GM12878 (cell line): ENCODE results near the gene WDR18. TPM values are rescaled to one million over a fixed set of nuclear protein-coding genes. Genes with fewer than 3 reads are reported as not detected.

ENCODE experiments used
- ATAC-seq: fragments of 200-7000 bp; cut with Tn5 transposase; 3 replicates; pipeline ENCODE4 v1.9.1; 2020; ENCODE audit warnings: mild to moderate bottlenecking, moderate library complexity
- BruUV-seq: library from RNA; stranded (reverse); fragments of 400-500 nt; replicated peaks from 2 replicates; lab custom pipeline; 2021; lab: Mats Ljungman, UMichigan
- CTCF ChIA-PET: fragments of 300-600 bp; sonication (Branson Sonifier 250); formaldehyde crosslinking; extraction: SDS; loops from one replicate; lab custom pipeline; 2021; ENCODE audit warnings: inconsistent platforms; lab: Yijun Ruan, JAX
- POLR2A ChIA-PET: fragments of 350-600 bp; formaldehyde crosslinking; extraction: SDS; loops from one replicate; lab custom pipeline; 2021; ENCODE audit warnings: inconsistent platforms; lab: Charles Lee
- RAD21 ChIA-PET: fragments of 300-600 bp; sonication (Branson Sonifier 250); formaldehyde crosslinking; loops from one replicate; lab custom pipeline; 2023; ENCODE audit warnings: antibody characterized with exemption; ENCODE audit not compliant: unreplicated experiment; lab: Charles Lee
- SMC1A ChIA-PET: fragments of 300-600 bp; sonication (Branson Sonifier 250); formaldehyde crosslinking; loops from one replicate; lab custom pipeline; 2023; ENCODE audit not compliant: unreplicated experiment, uncharacterized antibody; lab: Charles Lee
- DNase-seq: peaks from one replicate; pipeline ENCODE4 v3.0.0-alpha.2; 2011; ENCODE audit warnings: low read depth, low spot score
- FAIRE-seq: peaks from 3 replicates; lab custom pipeline; 2011; peaks lifted over from hg19 to GRCh38; lab: Jason Lieb, UNC
- H2AFZ ChIP-seq: 2 replicates; pipeline ENCODE4 v1.6.0; 2011; ENCODE audit warnings: low read depth, low read length, control low read depth; ENCODE audit not compliant: control insufficient read depth
- H3K27ac ChIP-seq: 2 replicates; pipeline ENCODE4 v1.5.1; 2011; ENCODE audit warnings: control low read depth; ENCODE audit not compliant: control insufficient read depth, insufficient read depth
- H3K27me3 ChIP-seq, 2 experiments: replicated peaks in 1 of 2; 2 replicates each; pipeline versions ENCODE4 v1.6.0 to v1.6.1; 2011; ENCODE audit warnings: low read length in 1 of 2; ENCODE audit not compliant: control insufficient read depth in 2 of 2, insufficient read depth in 2 of 2
- H3K36me3 ChIP-seq, 2 experiments: 2 replicates each; pipeline ENCODE4 v1.5.1; 2011; ENCODE audit warnings: low read length in 1 of 2; ENCODE audit not compliant: control insufficient read depth in 2 of 2, insufficient read depth in 2 of 2
- H3K4me1 ChIP-seq: 2 replicates; pipeline ENCODE4 v1.6.1; 2011; ENCODE audit warnings: mild to moderate bottlenecking, low read length, moderate library complexity, mixed read lengths; ENCODE audit not compliant: control insufficient read depth, insufficient read depth
- H3K4me2 ChIP-seq: 2 replicates; pipeline ENCODE4 v1.6.0; 2011; ENCODE audit warnings: control low read depth; ENCODE audit not compliant: control insufficient read depth, insufficient read depth
- H3K4me3 ChIP-seq: fragments of 200-600 bp; sonication (generic); 2 replicates; pipeline ENCODE4 v1.5.1; 2016
- H3K79me2 ChIP-seq: 2 replicates; pipeline ENCODE4 v1.6.0; 2011; ENCODE audit warnings: low read length; ENCODE audit not compliant: control insufficient read depth, insufficient read depth
- H3K9ac ChIP-seq: 2 replicates; pipeline ENCODE4 v1.8.0; 2011; ENCODE audit warnings: low read length, control low read depth, mixed read lengths; ENCODE audit not compliant: control insufficient read depth, insufficient read depth
- H3K9me3 ChIP-seq: replicated peaks from 3 replicates; pipeline ENCODE4 v1.5.1; 2011; ENCODE audit warnings: mild to moderate bottlenecking, low read length; ENCODE audit not compliant: control insufficient read depth, insufficient read depth
- H4K20me1 ChIP-seq: 2 replicates; pipeline ENCODE4 v1.6.0; 2011; ENCODE audit not compliant: control insufficient read depth, insufficient read depth
- CREM ChIP-seq: IDR thresholded peaks from 2 replicates; pipeline ENCODE4 v1.6.1; 2014; ENCODE audit warnings: antibody characterized with exemption, low read depth
- KDM1A ChIP-seq: fragments of 200-600 bp; sonication (generic); IDR thresholded peaks from 2 replicates; pipeline ENCODE4 v1.6.1; 2016; ENCODE audit warnings: borderline replicate concordance
- MEF2A ChIP-seq: IDR thresholded peaks from 2 replicates; pipeline ENCODE4 v1.6.1; 2011; ENCODE audit warnings: low read depth, mild to moderate bottlenecking, low read length, moderate library complexity; ENCODE audit not compliant: insufficient read depth
- MTA3 ChIP-seq: IDR thresholded peaks from 2 replicates; pipeline ENCODE4 v1.6.1; 2012; ENCODE audit warnings: low read length, inconsistent platforms, borderline replicate concordance
- POLR2A ChIP-seq: IDR thresholded peaks from 2 replicates; pipeline ENCODE4 v1.6.1; 2011; ENCODE audit warnings: low read depth, mild to moderate bottlenecking, low read length
- REST ChIP-seq: IDR thresholded peaks from 2 replicates; pipeline ENCODE4 v1.6.1; 2012; ENCODE audit warnings: mild to moderate bottlenecking, low read depth, low read length
- SIX5 ChIP-seq: IDR thresholded peaks from 2 replicates; pipeline ENCODE4 v1.6.1; 2011; ENCODE audit warnings: mild to moderate bottlenecking, low read depth, low read length, moderate library complexity; ENCODE audit not compliant: severe bottlenecking
- SRF ChIP-seq, 2 experiments: IDR thresholded peaks; 2 replicates each; pipeline ENCODE4 v1.6.1; 2011; ENCODE audit warnings: low read depth in 2 of 2, low read length in 2 of 2, mild to moderate bottlenecking in 1 of 2, moderate library complexity in 1 of 2
- ZNF274 ChIP-seq: IDR thresholded peaks from one replicate; pipeline ENCODE4 v1.8.0; 2011; ENCODE audit not compliant: insufficient read length, insufficient read depth
- WGBS: methylation state at CpG from one replicate; pipeline ENCODE4 v1.1.6; 2016; ENCODE audit warnings: low lambda C conversion rate; ENCODE audit not compliant: insufficient replicate concordance, insufficient coverage; ENCODE audit errors: missing lambda C conversion rate; 5-methylcytosine and 5-hydroxymethylcytosine counted together
- in situ Hi-C: fragments of 300-500 bp; cut with MboI; formaldehyde crosslinking; loops from 9 replicates; pipeline ENCODE4 v1.14.3; 2018; ENCODE audit warnings: mixed read lengths
- intact Hi-C: fragments of 100-400 bp; cut with micrococcal nuclease; formaldehyde crosslinking; loops from one replicate; pipeline ENCODE4 v1.14.2; 2022; ENCODE audit not compliant: unreplicated experiment
- polyA plus RNA-seq, 11 experiments: library from polyadenylated mRNA; depleted of rRNA in 4 of 11; unstranded in 6 of 11; stranded (reverse) in 5 of 11; fragments of >200 nt; fragmentation: Nextera tagmentation in 4 of 11; fragmentation: Illumina TruSeq in 1 of 11; extraction: Ambion mirVana in 4 of 11; extraction: Trizol in 1 of 11; gene quantifications; 1 replicate in 1 of 11; 2 replicates in 10 of 11; pipeline versions ENCODE4 v1.2.1 to v1.2.3, GENCODE V29; 2011 to 2016; ENCODE audit warnings: inconsistent platforms in 2 of 11, missing spikeins in 2 of 11, low read depth in 1 of 11
- total RNA-seq, 4 experiments: library from RNA; depleted of rRNA in 3 of 4; stranded (reverse); fragments of >200 nt in 3 of 4; fragmentation: Illumina TruSeq in 1 of 4; extraction: Trizol in 1 of 4; gene quantifications; 2 replicates each; pipeline versions ENCODE4 v1.2.1 to v1.2.3, GENCODE V29; 2013 to 2021
- TF ChIP-seq, protein P1 (sequence below): fragments of 150-350 bp; IDR thresholded peaks from 2 replicates; pipeline ENCODE4 v1.6.1; 2014; ENCODE audit warnings: mild to moderate bottlenecking, low read depth, low read length

Gene WDR18
- total and polyA plus RNA-seq, 10 of the 15 experiments (the other 5 are each of a cell fraction or from before 2014, with no cell fraction given): 3.0 to 206 (median 62.3) TPM

- WGBS: 93% methylated on average over 36 of the region's 36 CpGs
- H3K9me3 ChIP-seq: no peaks in the 10 kb centered on the region; the same call in 2 of the 3 replicates
- H3K4me1 ChIP-seq: peaks cover 14% of the 10 kb centered on the region
- H2AFZ ChIP-seq: no peak overlapping the region
- no peak overlapping the region for H3K4me3 ChIP-seq
- no peak overlapping the region for H3K27ac ChIP-seq
- intact Hi-C loops: no loop called here
- in situ Hi-C loops: no loop called here
- DNase-seq: no peak
- no peaks in the 10 kb centered on the region for H3K27me3 ChIP-seq
- ChIA-PET POLR2A (no interaction called here), SMC1A (no interaction called here), RAD21 (no interaction called here), CTCF (interaction anchor here (0.8 kb wide), 1 partner anchor 10 kb away, joined by 3 read pairs; no protein-coding TSS in a partner anchor)
- peaks cover 3% of the 10 kb centered on the region; the same call in 1 of the 2 replicates for H4K20me1 ChIP-seq
- peaks cover 19% of the 10 kb centered on the region for H3K79me2 ChIP-seq
- H3K36me3 ChIP-seq: peaks cover 11 to 42% of the 10 kb centered on the region in 2 experiments
- H3K9ac ChIP-seq: no peak overlapping the region
- no peak for FAIRE-seq
- no peak overlapping the region for H3K4me2 ChIP-seq
- no TSS peak for BruUV-seq
- TF ChIP-seq POLR2A (0 out of 2 replicates have a peak, but pooled peaks have one; percentile 17), ZNF274 (no peak)
- no peak for ATAC-seq
These were observed 24.9 kb upstream of the WDR18 start for GRCh38 chr19:958967-959855.

DNA sequence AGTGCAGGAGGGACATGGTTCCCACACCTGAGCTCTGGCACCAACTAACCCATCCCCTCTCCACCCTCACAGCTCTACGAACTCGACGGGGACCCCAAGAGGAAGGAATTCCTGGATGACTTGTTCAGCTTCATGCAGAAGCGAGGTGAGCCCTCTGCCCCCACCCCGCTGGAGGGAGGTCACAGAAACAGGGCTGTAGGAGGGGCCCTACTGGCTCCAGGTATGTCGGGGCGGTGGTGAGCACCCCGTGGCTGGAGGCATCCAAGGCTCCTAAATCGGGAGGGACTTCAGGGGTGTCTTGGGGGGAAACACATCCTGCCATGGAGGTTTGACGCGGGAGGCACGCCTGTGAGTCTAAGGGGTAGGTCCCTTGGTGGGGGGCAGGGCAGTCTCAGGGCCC is 24.1 kb upstream of the WDR18 start:
- no peak overlapping the region for H3K27ac ChIP-seq
- CTCF ChIA-PET: interaction anchor here (0.8 kb wide), 1 partner anchor 9 kb away, joined by 3 read pairs; no protein-coding TSS in a partner anchor
- in situ Hi-C loops: no loop called here
- TF ChIP-seq SRF (IDR thresholded peaks at IDR 0.05; ENCODE audit: low read depth in 2 of 2, low read length in 2 of 2) (no peak), REST (no peak), KDM1A (no peak), SIX5 (no peak), CREM (no peak), MTA3 (no peak), MEF2A (no peak)
- TF ChIP-seq, protein P1, sequence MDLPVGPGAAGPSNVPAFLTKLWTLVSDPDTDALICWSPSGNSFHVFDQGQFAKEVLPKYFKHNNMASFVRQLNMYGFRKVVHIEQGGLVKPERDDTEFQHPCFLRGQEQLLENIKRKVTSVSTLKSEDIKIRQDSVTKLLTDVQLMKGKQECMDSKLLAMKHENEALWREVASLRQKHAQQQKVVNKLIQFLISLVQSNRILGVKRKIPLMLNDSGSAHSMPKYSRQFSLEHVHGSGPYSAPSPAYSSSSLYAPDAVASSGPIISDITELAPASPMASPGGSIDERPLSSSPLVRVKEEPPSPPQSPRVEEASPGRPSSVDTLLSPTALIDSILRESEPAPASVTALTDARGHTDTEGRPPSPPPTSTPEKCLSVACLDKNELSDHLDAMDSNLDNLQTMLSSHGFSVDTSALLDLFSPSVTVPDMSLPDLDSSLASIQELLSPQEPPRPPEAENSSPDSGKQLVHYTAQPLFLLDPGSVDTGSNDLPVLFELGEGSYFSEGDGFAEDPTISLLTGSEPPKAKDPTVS: no peak
- TF ChIP-seq, all 136 proteins: peak for 0
- ATAC-seq (no peak), FAIRE-seq (no peak), DNase-seq (no peak)
- Histone ChIP-seq H3K4me2 (no peak overlapping the region), H3K4me3 (no peak overlapping the region), H3K27me3 (no peaks in the 10 kb centered on the region), H3K4me1 (peaks cover 7% of the 10 kb centered on the region; the same call in 1 of the 2 replicates), H3K36me3 (peaks cover 13 to 49% of the 10 kb centered on the region in 2 experiments), H4K20me1 (peaks cover 3% of the 10 kb centered on the region; the same call in 1 of the 2 replicates), H3K9me3 (peaks cover under 1% of the 10 kb centered on the region; the same call in 1 of the 3 replicates), H3K9ac (no peak overlapping the region), H3K79me2 (peaks cover 12% of the 10 kb centered on the region), H2AFZ (no peak overlapping the region)
- SMC1A ChIA-PET: no interaction called here
- intact Hi-C loops: no loop called here
- RAD21 ChIA-PET: no interaction called here
- WGBS: 75% methylated on average over 12 of the region's 12 CpGs
- BruUV-seq: no TSS peak
- POLR2A ChIA-PET: no interaction called here
